Smooth muscle cell (in vitro differentiated cells): ENCODE measurements around the gene PNKP. TPM values are rescaled to one million over a fixed set of nuclear protein-coding genes. Genes with fewer than 3 reads are reported as not detected.

Experiments used
- DNase-seq: peaks from one replicate; lab custom pipeline; 2025; ENCODE audit not compliant: unreplicated experiment; lab: John Stamatoyannopoulos, UW
- H2AFZ ChIP-seq: fragments of 200-600 bp; sonication (generic); 2 replicates; pipeline ENCODE4 v1.6.0; 2016; ENCODE audit warnings: antibody characterized with exemption, low read depth, mild to moderate bottlenecking
- H3F3A ChIP-seq: fragments of 200-600 bp; sonication (generic); 2 replicates; pipeline ENCODE4 v1.6.0; 2017; ENCODE audit warnings: antibody characterized with exemption, low read depth
- H3K27ac ChIP-seq: fragments of 200-600 bp; sonication (generic); 2 replicates; pipeline ENCODE4 v1.5.1; 2016; ENCODE audit warnings: low read depth, mild to moderate bottlenecking
- H3K27me3 ChIP-seq: fragments of 200-600 bp; sonication (generic); 2 replicates; pipeline ENCODE4 v1.6.1; 2016; ENCODE audit warnings: low read depth, mild to moderate bottlenecking
- H3K36me3 ChIP-seq: fragments of 200-600 bp; sonication (generic); 2 replicates; pipeline ENCODE4 v1.5.1; 2016; ENCODE audit warnings: low read depth
- H3K4me1 ChIP-seq: fragments of 200-600 bp; sonication (generic); 2 replicates; pipeline ENCODE4 v1.5.1; 2016; ENCODE audit warnings: low read depth
- H3K4me2 ChIP-seq: fragments of 200-600 bp; sonication (generic); 2 replicates; pipeline ENCODE4 v1.6.0; 2016; ENCODE audit warnings: mild to moderate bottlenecking
- H3K4me3 ChIP-seq: fragments of 200-600 bp; sonication (generic); 2 replicates; pipeline ENCODE4 v1.5.1; 2016; ENCODE audit warnings: mild to moderate bottlenecking
- H3K79me2 ChIP-seq: fragments of 200-600 bp; sonication (generic); 2 replicates; pipeline ENCODE4 v1.6.0; 2016; ENCODE audit warnings: low read depth, mild to moderate bottlenecking
- H3K9ac ChIP-seq: fragments of 200-600 bp; sonication (generic); 2 replicates; pipeline ENCODE4 v1.6.0; 2016; ENCODE audit warnings: low read depth
- H3K9me3 ChIP-seq: fragments of 200-600 bp; sonication (generic); replicated peaks from 2 replicates; pipeline ENCODE4 v1.5.1; 2016; ENCODE audit warnings: low read depth
- H4K20me1 ChIP-seq: fragments of 200-600 bp; sonication (generic); 2 replicates; pipeline ENCODE4 v1.6.0; 2016; ENCODE audit warnings: low read depth
- WGBS: methylation state at CpG from one replicate; pipeline ENCODE4 v1.1.7; 2016; ENCODE audit warnings: low lambda C conversion rate; 5-methylcytosine and 5-hydroxymethylcytosine counted together
- polyA plus RNA-seq: library from polyadenylated mRNA; unstranded; fragments of >200 nt; fragmentation: Nextera tagmentation; extraction: Ambion mirVana; gene quantifications from 2 replicates; pipeline ENCODE4 v1.2.1, GENCODE V29; 2016
- total RNA-seq: library from RNA; depleted of rRNA; stranded (reverse); fragments of >200 nt; gene quantifications from 2 replicates; pipeline ENCODE4 v1.2.3, GENCODE V29; 2014
- TF ChIP-seq, protein P1 (sequence below): fragments of 200-600 bp; sonication (generic); IDR thresholded peaks from 2 replicates; pipeline ENCODE4 v1.5.1; 2017; ENCODE audit warnings: borderline replicate concordance, mild to moderate bottlenecking, antibody characterized with exemption; ENCODE audit not compliant: insufficient read depth, poor library complexity, severe bottlenecking

Gene PNKP
- total and polyA plus RNA-seq, 2 experiments from 2014 or later, result 15.3 to 42.4 TPM

DNA sequence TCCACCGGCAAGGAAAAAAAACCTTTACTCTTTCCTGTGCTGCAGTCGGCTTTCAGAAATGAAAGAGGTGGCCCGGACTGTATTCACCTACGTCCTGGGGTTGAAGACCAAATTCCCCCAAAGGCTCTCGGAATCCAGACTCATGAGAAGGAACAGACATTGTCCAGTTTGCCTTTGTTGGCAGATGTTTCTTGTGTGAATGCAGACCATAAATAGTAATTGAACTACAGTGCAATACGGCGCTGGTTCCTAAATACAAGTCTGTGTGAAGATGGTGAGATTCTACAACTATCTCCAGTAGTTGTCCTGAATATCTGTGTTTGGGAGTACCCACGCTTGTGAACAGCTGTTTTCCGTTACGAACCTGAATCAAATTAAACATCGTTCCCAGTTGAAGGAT, 27.7 kb downstream of the PNKP start:
- H3K4me2 ChIP-seq, result no peak overlapping the region
- H3K9me3 ChIP-seq, result no peaks in the 10 kb centered on the region
- H3K79me2 ChIP-seq, result no peaks in the 10 kb centered on the region
- H3F3A ChIP-seq, result no peaks in the 10 kb centered on the region
- TF ChIP-seq, protein P1, sequence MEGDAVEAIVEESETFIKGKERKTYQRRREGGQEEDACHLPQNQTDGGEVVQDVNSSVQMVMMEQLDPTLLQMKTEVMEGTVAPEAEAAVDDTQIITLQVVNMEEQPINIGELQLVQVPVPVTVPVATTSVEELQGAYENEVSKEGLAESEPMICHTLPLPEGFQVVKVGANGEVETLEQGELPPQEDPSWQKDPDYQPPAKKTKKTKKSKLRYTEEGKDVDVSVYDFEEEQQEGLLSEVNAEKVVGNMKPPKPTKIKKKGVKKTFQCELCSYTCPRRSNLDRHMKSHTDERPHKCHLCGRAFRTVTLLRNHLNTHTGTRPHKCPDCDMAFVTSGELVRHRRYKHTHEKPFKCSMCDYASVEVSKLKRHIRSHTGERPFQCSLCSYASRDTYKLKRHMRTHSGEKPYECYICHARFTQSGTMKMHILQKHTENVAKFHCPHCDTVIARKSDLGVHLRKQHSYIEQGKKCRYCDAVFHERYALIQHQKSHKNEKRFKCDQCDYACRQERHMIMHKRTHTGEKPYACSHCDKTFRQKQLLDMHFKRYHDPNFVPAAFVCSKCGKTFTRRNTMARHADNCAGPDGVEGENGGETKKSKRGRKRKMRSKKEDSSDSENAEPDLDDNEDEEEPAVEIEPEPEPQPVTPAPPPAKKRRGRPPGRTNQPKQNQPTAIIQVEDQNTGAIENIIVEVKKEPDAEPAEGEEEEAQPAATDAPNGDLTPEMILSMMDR, result no peak
- H3K4me1 ChIP-seq, result no peaks in the 10 kb centered on the region
- no peak for DNase-seq
- H4K20me1 ChIP-seq, result no peaks in the 10 kb centered on the region
- H3K27ac ChIP-seq, result no peak overlapping the region
- H3K9ac ChIP-seq, result no peak overlapping the region
- 92% methylated on average over 11 of the region's 11 CpGs for WGBS
- peaks cover 8% of the 10 kb centered on the region for H3K36me3 ChIP-seq
- H3K4me3 ChIP-seq, result no peak overlapping the region
- H2AFZ ChIP-seq, result no peak overlapping the region
- H3K27me3 ChIP-seq, result no peaks in the 10 kb centered on the region

DNA sequence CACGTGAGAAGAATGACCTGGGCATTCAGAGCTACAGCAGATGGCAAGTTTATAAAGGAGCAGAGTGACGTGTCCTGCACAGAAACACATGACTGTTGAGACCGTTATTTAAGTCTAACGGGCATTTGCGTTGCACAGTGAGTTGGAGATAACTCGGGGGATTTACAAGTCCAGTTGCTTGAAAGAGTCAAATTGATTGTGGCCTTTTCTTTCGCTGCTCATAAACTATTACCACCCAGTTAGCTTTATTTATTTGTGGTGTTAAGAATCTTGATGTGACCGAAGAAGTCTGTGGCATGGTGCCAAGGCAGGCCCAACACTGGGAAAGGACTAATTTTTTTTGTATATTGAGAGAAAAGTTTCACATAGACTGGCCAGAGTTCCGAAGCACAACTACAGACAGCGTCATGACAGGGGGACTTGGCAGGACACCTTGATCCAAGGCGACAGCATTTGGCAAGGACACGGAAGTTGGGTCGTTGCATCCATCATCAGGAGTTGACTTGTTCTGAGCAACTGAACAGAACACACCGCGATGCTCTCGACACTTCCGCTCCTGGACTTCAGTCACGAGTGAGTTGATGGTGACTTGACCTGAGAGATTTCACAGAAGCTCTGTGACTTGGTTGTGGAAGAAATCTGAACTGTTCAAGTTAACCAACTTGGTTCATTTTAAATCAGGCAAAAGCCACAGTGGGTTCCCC, 28.3 kb downstream of the PNKP start:
- no peak for DNase-seq
- H3K79me2 ChIP-seq, result no peaks in the 10 kb centered on the region
- H3K4me1 ChIP-seq, result no peaks in the 10 kb centered on the region
- H4K20me1 ChIP-seq, result no peaks in the 10 kb centered on the region
- no peak overlapping the region for H3K27ac ChIP-seq
- TF ChIP-seq, protein P1, result no peak
- H3K4me2 ChIP-seq, result no peak overlapping the region
- no peaks in the 10 kb centered on the region for H3K27me3 ChIP-seq
- peaks cover 8% of the 10 kb centered on the region for H3K36me3 ChIP-seq
- no peak overlapping the region for H2AFZ ChIP-seq
- H3F3A ChIP-seq, result no peaks in the 10 kb centered on the region
- H3K9ac ChIP-seq, result no peak overlapping the region
- H3K9me3 ChIP-seq, result no peaks in the 10 kb centered on the region
- H3K4me3 ChIP-seq, result no peak overlapping the region
- WGBS, result 86% methylated on average over 18 of the region's 18 CpGs

DNA sequence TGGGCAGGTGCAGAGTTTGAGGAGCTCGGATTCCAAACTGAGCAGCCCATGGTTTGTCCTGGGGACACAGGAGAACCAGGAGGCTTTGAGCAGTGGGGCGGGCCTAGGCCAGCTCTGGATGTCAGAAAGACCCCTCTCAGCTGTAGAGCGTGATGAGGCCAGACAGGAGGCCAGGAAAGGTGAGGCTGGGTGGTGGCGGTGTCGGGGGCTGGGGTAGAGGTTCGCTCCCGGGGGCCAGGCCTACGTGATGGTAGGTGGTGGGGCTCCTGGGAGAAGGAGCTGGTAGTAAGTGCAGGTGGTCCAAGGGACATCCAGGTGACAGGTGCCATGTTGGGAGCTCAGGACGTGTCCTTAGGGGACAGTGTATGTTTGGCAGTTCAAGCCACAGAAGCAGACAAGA, 30.0 kb downstream of the PNKP start:
- no peaks in the 10 kb centered on the region for H3F3A ChIP-seq
- H3K4me1 ChIP-seq, result no peaks in the 10 kb centered on the region
- no peak overlapping the region for H2AFZ ChIP-seq
- no peaks in the 10 kb centered on the region for H3K27me3 ChIP-seq
- TF ChIP-seq, protein P1, result no peak
- no peak overlapping the region for H3K4me2 ChIP-seq
- no peak overlapping the region for H3K4me3 ChIP-seq
- WGBS, result 97% methylated on average over 9 of the region's 9 CpGs
- peak overlapping the region; percentile 12 for H3K9ac ChIP-seq
- H3K27ac ChIP-seq, result peak overlapping the region; percentile 41
- H3K36me3 ChIP-seq, result peaks cover 8% of the 10 kb centered on the region
- no peaks in the 10 kb centered on the region for H4K20me1 ChIP-seq
- no peak for DNase-seq
- H3K79me2 ChIP-seq, result no peaks in the 10 kb centered on the region
- no peaks in the 10 kb centered on the region for H3K9me3 ChIP-seq

DNA sequence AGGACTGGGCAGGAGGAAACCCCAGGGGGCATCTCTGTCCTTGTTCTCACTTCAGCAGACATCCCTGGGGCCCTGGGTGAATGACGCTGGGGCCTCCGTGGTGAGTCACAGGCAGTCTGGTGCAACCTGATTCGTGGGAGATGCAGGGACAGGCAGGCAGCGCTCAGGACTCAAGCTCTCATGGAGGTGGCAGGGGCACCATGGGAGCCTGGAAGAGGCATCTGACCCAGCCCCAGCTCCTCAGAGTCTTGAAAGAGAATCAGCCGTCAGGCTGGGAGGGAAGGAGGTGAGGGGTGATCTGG, 30.4 kb downstream of the PNKP start:
- Histone ChIP-seq H3F3A (no peaks in the 10 kb centered on the region), H3K79me2 (no peaks in the 10 kb centered on the region), H3K4me3 (no peak overlapping the region), H3K9ac (peak overlapping the region; percentile 12), H3K36me3 (peaks cover 8% of the 10 kb centered on the region), H3K4me1 (no peaks in the 10 kb centered on the region), H3K27me3 (no peaks in the 10 kb centered on the region), H3K27ac (peak overlapping the region; percentile 41), H2AFZ (no peak overlapping the region), H3K4me2 (no peak overlapping the region), H4K20me1 (no peaks in the 10 kb centered on the region), H3K9me3 (no peaks in the 10 kb centered on the region)
- TF ChIP-seq, protein P1, result no peak
- 54% methylated on average over 5 of the region's 5 CpGs for WGBS
- DNase-seq, result peak; percentile 7
